ENCODE results near the gene MIEN1. TPM values are rescaled to one million over a fixed set of nuclear protein-coding genes. Genes with fewer than 3 reads are reported as not detected.
A peak's percentile ranks its signal among the peaks of the same experiment; 100 is the strongest.

Gene MIEN1
- total and polyA plus RNA-seq, 2 of the 13 experiments (the other 11 are each of a cell fraction or from before 2014, with no cell fraction given): 40.6 to 56.6 TPM

DNA sequence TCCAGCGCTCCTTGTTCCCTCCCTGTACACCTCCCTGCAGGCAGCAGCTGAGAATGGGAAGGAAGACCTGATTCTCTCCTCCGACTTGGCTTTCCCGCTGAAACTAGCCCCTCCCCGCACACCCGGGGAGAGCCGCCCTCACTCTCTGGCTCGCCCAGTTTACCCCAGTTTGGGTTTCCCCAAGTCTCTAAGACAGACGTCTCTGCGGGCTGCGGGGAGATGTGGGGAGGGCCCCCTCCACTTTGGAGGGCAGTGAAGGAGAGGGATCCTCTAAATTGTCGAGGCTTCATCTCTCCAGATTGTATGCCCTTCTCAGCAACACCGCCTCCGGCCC is 8.2 kb upstream of the MIEN1 start (continued):
- TF ChIP-seq FOXA1 (IDR thresholded peaks at IDR 0.05) (no peak), FOXA1 (CRISPR knock-in tag; IDR thresholded peaks at IDR 0.05) (no peak), HDAC2 (CRISPR knock-in tag; IDR thresholded peaks at IDR 0.05) (0 out of 2 replicates have a peak, but pooled peaks have one; percentile 5), PCBP2 (optimal IDR thresholded peaks at IDR 0.05; ENCODE audit: low read depth, low read length, poor library complexity, severe bottlenecking) (peak; percentile 12), ZNF510 (CRISPR knock-in tag; IDR thresholded peaks at IDR 0.05; ENCODE audit: low read depth) (no peak), CBX5 (CRISPR knock-in tag; IDR thresholded peaks at IDR 0.05; ENCODE audit: borderline replicate concordance) (no peak), AGO2 (optimal IDR thresholded peaks at IDR 0.05; ENCODE audit: low read depth, low read length) (peak; percentile 73), ATF7 (IDR thresholded peaks at IDR 0.05) (no peak), ATF7 (CRISPR knock-in tag; IDR thresholded peaks at IDR 0.05) (no peak), KDM5A (IDR thresholded peaks at IDR 0.05; ENCODE audit: borderline replicate concordance, low read length) (no peak)
- TF ChIP-seq, protein P1, sequence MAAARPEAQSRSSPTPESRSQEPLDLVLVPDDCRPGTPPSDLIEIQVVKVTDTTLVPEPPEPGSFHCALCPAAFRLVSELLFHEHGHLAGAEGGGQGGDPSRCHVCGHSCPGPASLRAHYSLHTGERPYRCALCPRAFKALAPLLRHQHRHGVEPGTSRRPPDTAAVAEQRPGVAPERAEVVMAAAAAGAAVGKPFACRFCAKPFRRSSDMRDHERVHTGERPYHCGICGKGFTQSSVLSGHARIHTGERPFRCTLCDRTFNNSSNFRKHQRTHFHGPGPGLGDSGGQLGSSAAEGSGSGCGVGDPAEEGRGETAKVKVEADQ (CRISPR knock-in tag; IDR thresholded peaks at IDR 0.05; ENCODE audit: borderline replicate concordance): no peak

DNA sequence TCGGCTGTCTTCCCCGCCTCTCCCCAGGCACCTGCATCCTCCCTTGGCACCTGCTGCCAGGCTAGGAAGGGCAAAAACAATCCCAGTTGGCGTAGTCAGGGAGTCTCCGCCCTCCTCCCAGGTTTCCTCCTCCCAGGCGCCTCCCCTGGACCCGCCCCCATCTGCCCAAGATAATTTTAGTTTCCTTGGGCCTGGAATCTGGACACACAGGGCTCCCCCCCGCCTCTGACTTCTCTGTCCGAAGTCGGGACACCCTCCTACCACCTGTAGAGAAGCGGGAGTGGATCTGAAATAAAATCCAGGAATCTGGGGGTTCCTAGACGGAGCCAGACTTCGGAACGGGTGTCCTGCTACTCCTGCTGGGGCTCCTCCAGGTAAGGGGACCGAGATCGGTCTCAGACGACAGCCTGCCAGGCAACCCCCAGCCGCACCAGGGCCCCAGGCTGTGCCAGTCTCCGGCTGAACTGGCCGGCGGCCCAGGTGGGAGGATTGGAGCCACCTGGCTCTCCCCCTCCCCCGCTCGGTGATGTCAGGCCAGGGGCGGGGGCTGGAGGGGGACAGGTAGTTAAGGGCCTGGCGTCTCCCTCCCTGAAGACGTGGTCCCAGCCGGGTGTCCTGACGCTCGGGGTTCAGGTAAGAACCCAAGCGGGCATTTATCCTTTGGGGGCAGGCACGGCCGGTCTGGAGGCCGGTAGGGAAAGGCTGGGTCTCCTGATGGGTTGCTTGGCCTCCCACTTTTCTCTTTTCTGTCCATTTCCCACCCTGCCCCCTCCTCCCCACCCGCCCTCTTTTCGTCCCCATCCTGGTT is 7.6 kb upstream of the MIEN1 start, which contains the start of gene GRB7:
GRB7 (plus strand) TSS at position 179 of the 808 bp plus-strand sequence. CDS start 4,364 bp downstream, outside the sequence.
- Histone ChIP-seq H3K4me2 (ENCODE audit: low read depth, low read length) (peak within 1 kb of the TSS; percentile 82), H3K4me1 (ENCODE audit: insufficient read depth, low read length) (peaks cover 44% of the 10 kb centered on the region), H4K20me1 (ENCODE audit: insufficient read depth, low read length) (peaks cover 7% of the 10 kb centered on the region; the same call in 1 of the 2 replicates)
- TF ChIP-seq RNF2 (conservative IDR thresholded peaks at IDR 0.05; ENCODE audit: low read depth) (no peak), ADNP (CRISPR knock-in tag; IDR thresholded peaks at IDR 0.05) (no peak), RBM39 (IDR thresholded peaks at IDR 0.05; ENCODE audit: low read depth, low read length, poor library complexity, severe bottlenecking) (no peak)
- TF ChIP-seq, protein P2, sequence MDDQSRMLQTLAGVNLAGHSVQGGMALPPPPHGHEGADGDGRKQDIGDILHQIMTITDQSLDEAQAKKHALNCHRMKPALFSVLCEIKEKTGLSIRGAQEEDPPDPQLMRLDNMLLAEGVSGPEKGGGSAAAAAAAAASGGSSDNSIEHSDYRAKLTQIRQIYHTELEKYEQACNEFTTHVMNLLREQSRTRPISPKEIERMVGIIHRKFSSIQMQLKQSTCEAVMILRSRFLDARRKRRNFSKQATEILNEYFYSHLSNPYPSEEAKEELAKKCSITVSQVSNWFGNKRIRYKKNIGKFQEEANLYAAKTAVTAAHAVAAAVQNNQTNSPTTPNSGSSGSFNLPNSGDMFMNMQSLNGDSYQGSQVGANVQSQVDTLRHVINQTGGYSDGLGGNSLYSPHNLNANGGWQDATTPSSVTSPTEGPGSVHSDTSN (CRISPR knock-in tag; IDR thresholded peaks at IDR 0.05; ENCODE audit: borderline replicate concordance): no peak
- TF ChIP-seq, protein P3, sequence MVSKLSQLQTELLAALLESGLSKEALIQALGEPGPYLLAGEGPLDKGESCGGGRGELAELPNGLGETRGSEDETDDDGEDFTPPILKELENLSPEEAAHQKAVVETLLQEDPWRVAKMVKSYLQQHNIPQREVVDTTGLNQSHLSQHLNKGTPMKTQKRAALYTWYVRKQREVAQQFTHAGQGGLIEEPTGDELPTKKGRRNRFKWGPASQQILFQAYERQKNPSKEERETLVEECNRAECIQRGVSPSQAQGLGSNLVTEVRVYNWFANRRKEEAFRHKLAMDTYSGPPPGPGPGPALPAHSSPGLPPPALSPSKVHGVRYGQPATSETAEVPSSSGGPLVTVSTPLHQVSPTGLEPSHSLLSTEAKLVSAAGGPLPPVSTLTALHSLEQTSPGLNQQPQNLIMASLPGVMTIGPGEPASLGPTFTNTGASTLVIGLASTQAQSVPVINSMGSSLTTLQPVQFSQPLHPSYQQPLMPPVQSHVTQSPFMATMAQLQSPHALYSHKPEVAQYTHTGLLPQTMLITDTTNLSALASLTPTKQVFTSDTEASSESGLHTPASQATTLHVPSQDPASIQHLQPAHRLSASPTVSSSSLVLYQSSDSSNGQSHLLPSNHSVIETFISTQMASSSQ (IDR thresholded peaks at IDR 0.05; ENCODE audit: low read depth): no peak
- TF ChIP-seq, protein P3 (CRISPR knock-in tag; IDR thresholded peaks at IDR 0.05; ENCODE audit: borderline replicate concordance): peak; percentile 36; the same call in 1 of the 2 replicates

More for the DNA sequence above, 7.6 kb upstream of the MIEN1 start, which contains the start of gene GRB7:
- in situ Hi-C loops (cut with HindIII; ENCODE audit: extremely low pct_ligation_motif_present, low pct_unique_long_range_greater_than_20kb): no loop called here
- no peaks in the 10 kb centered on the region; a peak in 1 of 5 replicates for H3K27me3 ChIP-seq (ENCODE audit: control insufficient read depth in 1 of 2, insufficient read depth in 2 of 2, low read length in 2 of 2)
- TSS peak; percentile 73 for BruUV-seq (replicated peaks)
- H2AFZ ChIP-seq (ENCODE audit: low read length): no peak within 1 kb of the TSS
- DNase-seq (ENCODE audit: low spot score) (peak; percentile 56), ATAC-seq (peak; percentile 49), FAIRE-seq (peak; percentile 4)
- H3K4me3 ChIP-seq (replicated peaks in 1 of 3; ENCODE audit: insufficient read depth in 1 of 3, low read depth in 2 of 3, low read length in 3 of 3): peak within 1 kb of the TSS; percentile 89 to 96 (median 95)
- H3K9ac ChIP-seq (ENCODE audit: insufficient read depth, low read depth, low read length): peak within 1 kb of the TSS; percentile 95
- WGBS (ENCODE audit: low lambda C conversion rate): under 1% methylated on average over 27 of the region's 34 CpGs
- no peaks in the 10 kb centered on the region for H3K9me3 ChIP-seq (ENCODE audit: low read length)
- intact Hi-C loops (cut with micrococcal nuclease; ENCODE audit: unreplicated experiment): loop anchor here (10.0 kb wide), 1 partner anchor 273 kb away; the partner anchor contains the start of gene CDK12
- H3K27ac ChIP-seq (ENCODE audit: extremely low read length, insufficient read depth, low read length): peak within 1 kb of the TSS; percentile 97
- peaks cover 10 to 13% of the 10 kb centered on the region in 2 experiments for H3K36me3 ChIP-seq (replicated peaks in 1 of 2; ENCODE audit: control insufficient read depth in 1 of 2, insufficient read depth in 2 of 2, low read length in 2 of 2)
- peaks cover 36% of the 10 kb centered on the region for H3K79me2 ChIP-seq (ENCODE audit: insufficient read depth, low read length)
- CTCF ChIA-PET (ENCODE audit: low intra/inter-chr PET ratio, low total read pairs): no interaction called here
- POLR2A ChIA-PET: interaction anchor here (0.6 to 3.0 kb wide), 15 partner anchors 8 to 186 kb away, joined by 3 to 79 read pairs (median 16); partner anchors contain the start of genes ERBB2, MIEN1 and PGAP3

Data from HepG2 (cell line).